RWPE2 (cell line): Measurements from ENCODE around the gene STRN3.
"Not testable (repeated sequence)": the region's sequence is repeated elsewhere in the genome, so short reads cannot be mapped to it uniquely, and the experiment has no call there.

Experiments used
- ATAC-seq: fragments of 200-7000 bp; cut with Tn5 transposase; 3 replicates; pipeline ENCODE4 v1.9.1; 2021; ENCODE audit warnings: low read depth
- DNase-seq: peaks from one replicate; pipeline ENCODE4 v3.0.0-alpha.2; 2020; ENCODE audit warnings: low spot score
- H3K27ac ChIP-seq: fragments of 450-650 bp; 2 replicates; pipeline ENCODE4 v1.5.1; 2017; ENCODE audit warnings: mild to moderate bottlenecking; ENCODE audit not compliant: poor library complexity, severe bottlenecking
- H3K27me3 ChIP-seq: fragments of 250-450 bp; sonication (Bioruptor Pico); 2 replicates; pipeline ENCODE4 v1.5.1; 2021; ENCODE audit warnings: mild to moderate bottlenecking, moderate library complexity; ENCODE audit not compliant: insufficient read depth, poor library complexity, severe bottlenecking
- H3K36me3 ChIP-seq: fragments of 250-450 bp; sonication (Bioruptor Pico); 2 replicates; pipeline ENCODE4 v1.5.1; 2020; ENCODE audit warnings: low read depth, mild to moderate bottlenecking, moderate library complexity
- H3K4me1 ChIP-seq: fragments of 250-450 bp; sonication (Bioruptor Pico); 2 replicates; pipeline ENCODE4 v1.5.1; 2021; ENCODE audit warnings: mild to moderate bottlenecking, moderate library complexity; ENCODE audit not compliant: insufficient read depth, poor library complexity, severe bottlenecking
- H3K4me3 ChIP-seq: fragments of 250-450 bp; sonication (Bioruptor Pico); 2 replicates; pipeline ENCODE4 v1.5.1; 2021; ENCODE audit warnings: mild to moderate bottlenecking, moderate library complexity; ENCODE audit not compliant: severe bottlenecking
- H3K9me3 ChIP-seq: fragments of 250-450 bp; sonication (Bioruptor Pico); 2 replicates; pipeline ENCODE4 v1.5.1; 2021; ENCODE audit warnings: mild to moderate bottlenecking, moderate library complexity; ENCODE audit not compliant: severe bottlenecking
- TF ChIP-seq, protein P1 (sequence below): fragments of 450-650 bp; IDR thresholded peaks from one replicate; pipeline ENCODE4 v1.5.1; 2017; ENCODE audit warnings: mild to moderate bottlenecking, moderate library complexity; ENCODE audit not compliant: poor library complexity, severe bottlenecking

STRN3 gene

DNA sequence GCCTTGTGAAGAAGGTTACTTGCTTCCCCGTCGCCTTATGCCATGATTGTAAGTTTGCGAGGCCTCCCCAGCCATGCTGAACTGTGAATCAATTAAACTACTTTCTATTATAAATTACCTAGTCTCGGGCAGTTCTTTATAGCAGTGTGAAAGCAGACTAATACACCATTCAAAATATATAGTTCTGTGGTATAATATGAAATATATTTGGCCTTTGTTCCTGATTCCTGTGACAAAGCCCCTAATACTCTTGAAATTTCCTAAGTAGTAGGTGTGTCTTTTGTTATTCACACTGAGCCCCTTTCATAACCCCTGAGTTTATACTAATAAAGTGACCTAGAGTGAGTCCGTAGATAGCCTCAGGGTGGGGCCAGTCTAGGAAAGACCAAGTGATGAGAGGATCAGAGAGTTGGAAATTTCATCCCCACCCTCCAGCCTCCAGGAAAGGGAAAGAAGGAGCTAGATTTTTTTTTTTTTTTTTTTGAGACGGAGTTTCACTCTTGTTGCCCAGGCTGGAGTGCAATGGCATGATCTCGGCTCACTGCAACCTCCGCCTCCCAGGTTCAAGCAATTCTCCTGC lies 19.4 kb upstream of the STRN3 start:
- ATAC-seq = no peak
- no peak overlapping the region for H3K4me3 ChIP-seq
- no peaks in the 10 kb centered on the region for H3K9me3 ChIP-seq
- DNase-seq = no peak
- peaks cover 13% of the 10 kb centered on the region for H3K4me1 ChIP-seq
- TF ChIP-seq, protein P1, sequence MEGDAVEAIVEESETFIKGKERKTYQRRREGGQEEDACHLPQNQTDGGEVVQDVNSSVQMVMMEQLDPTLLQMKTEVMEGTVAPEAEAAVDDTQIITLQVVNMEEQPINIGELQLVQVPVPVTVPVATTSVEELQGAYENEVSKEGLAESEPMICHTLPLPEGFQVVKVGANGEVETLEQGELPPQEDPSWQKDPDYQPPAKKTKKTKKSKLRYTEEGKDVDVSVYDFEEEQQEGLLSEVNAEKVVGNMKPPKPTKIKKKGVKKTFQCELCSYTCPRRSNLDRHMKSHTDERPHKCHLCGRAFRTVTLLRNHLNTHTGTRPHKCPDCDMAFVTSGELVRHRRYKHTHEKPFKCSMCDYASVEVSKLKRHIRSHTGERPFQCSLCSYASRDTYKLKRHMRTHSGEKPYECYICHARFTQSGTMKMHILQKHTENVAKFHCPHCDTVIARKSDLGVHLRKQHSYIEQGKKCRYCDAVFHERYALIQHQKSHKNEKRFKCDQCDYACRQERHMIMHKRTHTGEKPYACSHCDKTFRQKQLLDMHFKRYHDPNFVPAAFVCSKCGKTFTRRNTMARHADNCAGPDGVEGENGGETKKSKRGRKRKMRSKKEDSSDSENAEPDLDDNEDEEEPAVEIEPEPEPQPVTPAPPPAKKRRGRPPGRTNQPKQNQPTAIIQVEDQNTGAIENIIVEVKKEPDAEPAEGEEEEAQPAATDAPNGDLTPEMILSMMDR = no peak
- H3K27ac ChIP-seq = no peak overlapping the region
- H3K27me3 ChIP-seq = no peaks in the 10 kb centered on the region
- no peaks in the 10 kb centered on the region for H3K36me3 ChIP-seq

DNA sequence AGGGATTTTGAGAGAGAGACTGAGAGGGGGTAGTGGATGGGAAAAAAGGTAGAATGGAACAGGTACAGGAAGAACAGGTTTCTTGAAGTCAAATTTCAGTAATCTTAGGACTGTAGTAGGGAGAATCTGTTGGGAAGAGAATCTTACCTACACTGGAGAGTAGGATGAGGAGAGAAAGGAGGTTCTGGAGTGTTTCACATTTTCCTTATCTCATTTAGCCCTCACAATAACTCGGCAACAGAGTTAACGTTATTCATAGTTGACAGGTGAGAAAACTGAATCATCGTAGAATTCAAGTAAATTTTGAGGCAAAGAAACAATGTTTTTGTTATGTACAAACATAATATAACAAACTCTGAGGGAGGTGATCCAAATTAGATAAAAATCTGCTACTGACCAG lies 17.2 kb upstream of the STRN3 start:
- Histone ChIP-seq H3K4me1 (peaks cover 14% of the 10 kb centered on the region), H3K27ac (peak overlapping the region; percentile 20), H3K9me3 (no peaks in the 10 kb centered on the region), H3K36me3 (no peaks in the 10 kb centered on the region), H3K27me3 (no peaks in the 10 kb centered on the region), H3K4me3 (no peak overlapping the region)
- ATAC-seq (no peak; the same call in 2 of the 3 replicates), DNase-seq (no peak)
- TF ChIP-seq, protein P1 = no peak

DNA sequence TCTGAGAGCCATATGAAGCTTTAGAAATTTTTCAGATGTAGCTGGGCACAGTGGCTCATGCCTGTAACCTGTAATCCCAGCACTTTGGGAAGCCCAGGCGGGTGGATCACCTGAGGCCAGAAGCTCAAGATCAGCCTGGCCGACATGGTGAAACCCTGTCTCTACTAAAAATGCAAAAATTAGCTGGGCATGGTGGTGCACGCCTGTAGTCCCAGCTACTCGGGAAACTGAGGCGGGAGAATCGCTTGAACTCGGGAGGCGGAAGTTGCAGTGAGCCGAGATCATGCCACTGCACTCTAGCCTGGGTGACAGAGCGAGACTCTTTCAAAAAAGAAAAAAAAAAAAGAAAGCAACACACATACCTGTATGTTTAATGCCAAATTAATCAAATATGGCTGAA lies 16.7 kb upstream of the STRN3 start:
- not testable (repeated sequence) for DNase-seq, H3K27me3 ChIP-seq, H3K36me3 ChIP-seq, H3K9me3 ChIP-seq, H3K4me3 ChIP-seq
- peak; percentile 22; the same call in 1 of the 3 replicates for ATAC-seq
- Histone ChIP-seq H3K4me1 (peaks cover 17% of the 10 kb centered on the region), H3K27ac (peak overlapping the region; percentile 20)

DNA sequence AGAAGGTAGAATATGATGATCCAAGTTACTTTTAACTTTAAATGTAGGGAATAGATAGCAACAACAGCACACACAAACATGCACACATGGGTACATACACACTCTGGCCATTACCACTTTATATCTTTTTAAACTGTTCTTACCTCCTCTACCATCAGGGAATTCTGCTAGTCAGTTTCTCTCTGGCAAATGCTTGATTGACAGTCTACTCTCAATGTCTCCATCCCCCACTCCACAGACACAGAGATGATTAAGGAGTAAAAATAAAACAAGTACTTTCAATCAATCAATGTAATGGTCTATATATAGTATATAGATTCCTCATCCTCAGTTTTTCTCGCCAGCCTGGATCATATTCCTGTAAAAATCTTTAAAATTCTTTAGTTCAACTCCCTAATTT lies 16.1 kb upstream of the STRN3 start:
- TF ChIP-seq, protein P1 = no peak
- Histone ChIP-seq H3K9me3 (no peaks in the 10 kb centered on the region), H3K27ac (no peak overlapping the region), H3K4me1 (peaks cover 17% of the 10 kb centered on the region), H3K27me3 (no peaks in the 10 kb centered on the region), H3K4me3 (no peak overlapping the region), H3K36me3 (no peaks in the 10 kb centered on the region)
- ATAC-seq (no peak), DNase-seq (no peak)

DNA sequence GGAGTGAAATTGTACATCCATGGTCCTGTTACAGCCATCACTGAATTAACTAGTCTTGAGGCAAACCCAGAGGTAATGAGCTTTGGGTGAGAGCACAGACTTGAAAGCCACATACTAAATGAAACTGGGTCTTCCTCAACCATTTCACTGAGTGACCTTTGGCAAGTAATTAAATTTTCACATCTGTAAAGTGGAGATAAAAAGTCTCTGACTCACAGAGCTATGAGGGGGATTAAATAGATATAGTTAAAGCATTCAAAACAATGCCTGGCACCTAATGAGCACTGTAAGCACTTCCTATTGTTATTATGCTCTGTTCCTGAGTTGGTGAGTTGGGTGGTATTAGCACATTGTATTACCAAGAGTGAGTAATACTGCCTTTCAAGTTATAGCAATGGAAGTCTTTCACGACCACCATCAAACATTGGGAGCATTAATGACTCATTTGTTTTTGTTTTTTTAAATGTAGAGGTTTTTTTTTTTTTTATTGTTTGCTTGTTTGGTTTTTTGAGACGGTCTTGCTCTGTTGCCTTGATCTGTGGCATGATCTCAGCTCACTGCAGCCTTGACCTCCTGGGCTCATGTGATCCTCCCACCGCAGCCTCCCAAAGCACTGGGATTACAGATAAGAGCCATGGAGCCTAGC lies 12.5 kb upstream of the STRN3 start:
- H3K4me3 ChIP-seq = no peak overlapping the region
- H3K27ac ChIP-seq = peak overlapping the region; percentile 8
- DNase-seq (no peak), ATAC-seq (peak; percentile 42; the same call in 2 of the 3 replicates)
- TF ChIP-seq, protein P1 = no peak
- no peaks in the 10 kb centered on the region for H3K27me3 ChIP-seq
- H3K36me3 ChIP-seq = no peaks in the 10 kb centered on the region
- no peaks in the 10 kb centered on the region for H3K9me3 ChIP-seq
- H3K4me1 ChIP-seq = peaks cover 19% of the 10 kb centered on the region
